GM21423 (cell line): ENCODE data around the gene AFDN.
"Not testable (repeated sequence)": the region's sequence is repeated elsewhere in the genome, so short reads cannot be mapped to it uniquely, and the experiment has no call there.

Source experiments
- ATAC-seq: cut with Tn5 transposase; IDR thresholded peaks from one replicate; pipeline ENCODE4 v1.9.1; 2021; ENCODE audit warnings: mild to moderate bottlenecking, moderate library complexity; ENCODE audit not compliant: unreplicated experiment

AFDN gene

DNA sequence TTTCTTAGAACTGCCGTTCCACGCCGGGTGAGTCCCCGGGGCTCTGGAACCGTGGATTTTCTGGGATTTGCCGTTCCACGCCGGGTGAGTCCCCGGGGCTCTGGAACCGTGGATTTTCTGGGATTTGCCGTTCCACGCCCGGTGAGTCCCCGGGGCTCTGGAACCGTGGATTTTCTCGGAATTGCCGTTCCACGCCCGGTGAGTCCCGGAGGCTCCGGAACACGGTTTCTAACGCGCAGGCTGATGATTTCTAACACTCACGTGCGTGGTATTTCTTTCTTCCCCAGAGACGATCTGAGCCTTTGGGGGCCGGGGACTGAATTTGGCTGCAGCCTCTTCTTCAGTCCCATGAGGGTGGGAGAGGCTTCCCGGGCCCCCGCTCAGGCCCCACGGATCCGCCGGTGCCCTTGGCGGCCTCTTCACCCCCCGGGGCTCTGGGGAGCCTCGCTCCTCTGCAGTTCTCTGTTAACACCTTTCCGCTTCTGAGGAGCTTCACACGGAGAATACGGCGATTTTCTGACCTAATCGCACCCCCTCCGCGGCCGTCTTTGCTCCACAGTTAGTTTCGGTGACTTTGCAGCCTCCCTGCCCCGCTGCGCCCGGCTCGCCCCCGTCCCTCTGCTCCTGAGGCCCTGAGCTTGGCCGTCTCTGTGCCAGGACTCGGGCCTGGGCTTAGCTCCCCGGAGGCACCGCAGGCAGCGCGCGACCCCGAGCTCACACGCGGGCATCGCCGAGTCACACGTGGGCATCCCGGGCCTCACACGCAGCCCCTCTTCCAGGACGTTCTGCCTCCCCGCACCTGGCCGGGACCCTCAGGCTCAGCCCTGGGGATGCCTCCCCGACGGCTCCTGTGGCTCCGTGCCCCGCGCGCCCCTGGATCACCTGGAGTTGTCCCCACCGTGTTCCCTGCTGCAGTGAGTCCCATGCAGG is 163.6 kb downstream of the AFDN start:
- ATAC-seq = no peak

DNA sequence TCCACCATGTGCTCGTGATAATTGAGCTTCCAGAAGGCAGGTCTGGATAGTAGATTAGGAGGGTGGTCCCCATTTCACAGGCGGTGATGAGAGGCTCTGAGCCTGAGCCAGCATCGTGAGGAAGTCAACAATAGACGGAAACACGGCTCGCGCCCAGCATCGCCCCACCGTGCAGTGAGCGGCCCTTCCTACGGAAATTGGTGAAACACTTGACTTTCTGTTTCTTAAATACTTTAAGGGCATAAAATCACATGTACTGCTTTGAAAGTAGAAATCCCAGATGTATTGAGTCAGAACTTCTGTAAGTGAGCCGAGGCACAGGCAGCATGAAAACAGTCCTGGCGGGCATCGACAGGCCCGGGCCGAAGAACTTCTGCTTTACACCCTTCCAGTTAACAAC is 166.5 kb downstream of the AFDN start:
- ATAC-seq = no peak

DNA sequence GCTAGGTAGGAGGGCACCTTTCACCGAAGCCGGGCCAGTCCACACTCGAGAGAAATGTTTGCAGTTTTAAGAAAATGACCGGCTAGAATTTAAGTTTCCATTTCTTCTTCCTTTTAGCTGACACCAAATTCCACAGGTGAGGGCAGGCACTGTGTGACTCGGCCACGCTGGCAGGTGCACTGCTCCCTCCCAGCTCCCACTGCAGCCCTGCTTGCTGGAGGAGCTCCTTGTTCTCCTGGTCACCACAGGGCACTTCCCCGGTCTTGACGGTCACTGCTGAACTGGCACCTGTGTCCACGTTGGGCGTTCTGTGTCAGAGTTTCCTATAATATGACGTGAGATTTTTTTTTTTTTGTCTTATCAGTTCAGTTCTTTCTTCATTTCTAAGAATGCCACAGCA is 167.1 kb downstream of the AFDN start:
- ATAC-seq = no peak

DNA sequence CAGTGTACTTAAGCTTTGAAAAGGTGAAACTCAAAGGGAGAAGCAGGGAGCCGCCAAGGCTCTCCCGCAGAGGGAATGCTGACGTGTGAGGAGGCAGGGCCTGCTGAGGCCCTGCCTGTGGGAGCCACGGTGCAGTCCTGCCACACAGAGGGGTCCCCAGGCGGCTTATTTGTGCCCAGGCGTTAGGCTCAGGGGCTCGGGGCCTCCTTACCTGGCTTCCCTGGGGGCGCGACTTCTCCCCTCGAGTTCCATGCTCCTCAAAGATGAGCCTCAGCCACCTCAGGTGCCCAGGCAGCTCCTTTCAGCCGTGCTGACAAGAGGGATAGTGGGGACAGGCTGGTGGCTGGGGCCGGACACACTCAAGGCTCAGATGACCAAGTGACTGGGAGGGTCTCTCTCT is 168.6 kb downstream of the AFDN start:
- no peak for ATAC-seq

DNA sequence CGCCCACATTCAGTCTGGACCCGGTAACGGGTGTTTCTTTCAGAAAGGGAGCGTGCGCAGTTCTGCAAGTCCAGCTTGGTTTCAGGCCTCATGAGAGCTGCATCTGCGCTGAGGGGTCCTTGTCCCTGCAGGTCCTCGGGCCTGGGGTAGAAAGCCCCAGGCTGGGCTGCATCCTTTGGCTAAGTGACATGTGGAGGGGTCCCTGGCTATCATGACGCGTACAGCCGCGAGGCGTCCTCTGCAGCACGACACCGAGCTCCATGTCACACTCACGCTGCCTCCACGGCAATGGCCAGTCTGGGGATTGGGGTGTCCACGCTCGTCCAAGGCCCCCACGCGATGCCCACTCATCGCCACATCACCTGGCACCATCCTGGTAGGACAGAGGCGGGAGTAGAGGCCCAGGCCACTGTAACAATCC is 169.0 kb downstream of the AFDN start:
- ATAC-seq = no peak

DNA sequence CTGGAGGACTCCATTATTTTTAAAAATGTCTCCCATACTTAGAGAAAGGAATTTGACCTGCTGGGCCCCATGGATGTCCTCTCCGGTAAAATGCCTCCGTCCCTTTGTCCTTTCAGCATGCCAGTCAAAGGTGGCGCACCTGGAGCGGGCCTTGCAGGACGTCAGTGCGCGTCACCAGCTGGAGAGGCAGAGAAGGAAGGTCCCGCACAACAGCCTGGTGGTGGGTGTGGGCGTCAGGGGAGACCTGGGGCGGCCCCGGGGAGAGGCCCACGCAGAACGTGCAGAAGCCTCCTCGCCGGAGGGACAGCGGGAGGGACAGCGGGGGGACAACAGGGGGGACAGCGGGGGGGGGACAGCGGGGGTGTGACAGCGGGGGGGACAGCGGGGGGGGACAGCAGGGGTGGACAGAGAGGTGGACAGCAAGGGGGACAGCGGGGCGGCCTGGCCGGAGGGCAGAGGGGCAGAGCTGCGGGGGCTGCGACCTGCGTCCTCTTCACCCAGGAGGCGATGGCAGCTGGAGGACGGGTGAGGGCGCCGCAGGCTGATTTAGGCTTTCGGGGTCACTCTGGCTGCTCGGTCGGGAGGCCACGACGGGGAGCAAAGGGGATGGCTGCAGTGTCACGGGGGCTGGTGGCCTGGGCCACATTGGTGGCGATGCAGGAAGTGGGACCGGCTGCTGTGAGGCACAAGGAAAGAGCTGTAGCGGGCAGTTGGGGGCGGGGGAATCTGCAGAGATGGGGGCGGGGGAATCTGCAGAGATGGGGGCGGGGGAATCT is 169.9 kb downstream of the AFDN start:
- ATAC-seq = no peak

DNA sequence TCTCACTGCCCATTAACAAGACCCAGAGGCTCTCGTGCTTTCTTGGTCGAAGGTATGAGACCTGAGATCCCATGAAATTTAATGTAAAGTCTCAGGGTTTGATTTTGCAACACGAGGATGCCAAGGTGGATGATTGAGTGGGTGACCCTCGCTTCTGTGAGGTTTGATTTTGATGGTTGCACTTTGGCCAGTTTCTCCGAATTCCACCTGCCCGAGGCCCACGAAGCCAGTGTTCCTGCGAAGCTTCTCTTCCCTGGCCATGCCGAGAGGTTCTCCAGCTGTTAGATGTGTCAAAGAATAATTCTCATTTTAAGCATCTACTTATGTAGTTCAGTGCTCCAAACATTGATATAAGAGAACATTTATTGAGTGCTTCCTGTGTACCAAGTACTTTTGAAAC is 170.9 kb downstream of the AFDN start, which contains the start of gene KIF25:
TSS of gene KIF25 (plus strand) at position 30 of the 400 bp plus-strand sequence. CDS start 31,915 bp downstream, outside the sequence.
- no peak for ATAC-seq

DNA sequence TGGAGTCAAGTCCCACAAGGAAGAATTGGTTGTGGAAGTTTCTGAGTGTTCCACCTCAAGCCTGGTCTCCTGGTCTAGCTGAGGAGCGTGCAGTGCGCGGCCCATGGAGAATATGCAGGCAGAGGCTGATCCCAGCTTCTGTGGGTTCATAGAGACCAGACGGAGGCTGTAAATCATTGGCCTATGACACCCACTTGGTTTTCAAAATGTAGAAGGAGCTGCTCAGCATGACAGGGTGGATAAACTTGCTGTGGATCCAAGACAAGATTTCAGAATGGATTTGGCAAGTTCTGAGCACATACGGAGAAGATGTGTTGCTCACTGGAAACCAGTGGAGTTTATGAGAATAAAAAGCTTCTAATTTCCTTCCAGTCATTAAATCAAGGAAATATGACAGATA is 171.5 kb downstream of the AFDN start:
- no peak for ATAC-seq

DNA sequence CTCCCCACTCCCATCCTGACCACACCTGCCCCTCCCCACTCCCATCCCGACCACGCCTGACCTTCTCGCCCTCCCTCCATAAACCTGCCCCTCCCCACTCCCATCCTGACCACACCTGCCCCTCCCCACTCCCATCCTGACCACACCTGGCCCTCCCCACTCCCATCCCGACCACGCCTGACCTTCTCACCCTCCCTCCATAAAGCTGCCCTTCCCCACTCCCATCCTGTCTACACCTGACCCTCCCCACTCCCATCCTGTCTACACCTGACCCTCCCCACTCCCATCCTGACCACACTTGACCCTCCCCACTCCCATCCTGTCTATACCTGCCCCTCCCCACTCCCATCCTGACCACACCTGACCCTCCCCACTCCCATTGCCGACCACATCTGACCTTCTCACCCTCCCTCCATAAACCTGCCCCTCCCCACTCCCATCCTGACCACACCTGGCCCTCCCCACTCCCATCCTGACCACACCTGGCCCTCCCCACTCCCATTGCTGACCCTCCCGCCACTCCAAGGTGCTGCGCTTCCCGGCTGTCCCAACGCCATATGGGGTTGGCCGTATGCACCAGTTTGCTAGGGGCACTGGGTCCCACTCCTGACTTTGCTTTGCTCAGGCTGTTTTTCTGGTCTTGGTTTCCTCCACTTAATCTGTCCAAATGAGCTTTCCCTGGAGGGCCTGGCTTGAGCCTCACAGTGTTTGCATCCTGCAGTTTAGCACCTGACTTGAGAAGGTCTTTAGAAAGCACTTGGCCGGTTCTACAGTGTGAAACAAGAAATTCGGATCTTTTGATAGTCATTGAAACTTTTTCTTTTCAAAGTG is 173.7 kb downstream of the AFDN start:
- no peak for ATAC-seq

DNA sequence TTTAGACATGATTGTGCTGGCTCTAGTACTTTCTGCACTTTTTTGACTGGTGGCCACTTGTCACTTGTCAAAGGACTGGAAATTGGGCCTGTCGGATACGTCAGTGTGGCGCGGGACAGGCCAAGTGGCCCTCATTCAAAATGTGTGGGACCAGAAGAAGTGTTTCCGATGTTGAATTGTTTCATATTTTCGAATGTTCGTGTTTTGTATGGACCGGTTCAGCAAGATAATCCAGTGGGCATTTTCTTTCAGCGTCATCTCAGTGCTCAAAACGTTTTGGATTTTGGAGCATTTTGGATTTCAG is 174.3 kb downstream of the AFDN start:
- no peak for ATAC-seq

DNA sequence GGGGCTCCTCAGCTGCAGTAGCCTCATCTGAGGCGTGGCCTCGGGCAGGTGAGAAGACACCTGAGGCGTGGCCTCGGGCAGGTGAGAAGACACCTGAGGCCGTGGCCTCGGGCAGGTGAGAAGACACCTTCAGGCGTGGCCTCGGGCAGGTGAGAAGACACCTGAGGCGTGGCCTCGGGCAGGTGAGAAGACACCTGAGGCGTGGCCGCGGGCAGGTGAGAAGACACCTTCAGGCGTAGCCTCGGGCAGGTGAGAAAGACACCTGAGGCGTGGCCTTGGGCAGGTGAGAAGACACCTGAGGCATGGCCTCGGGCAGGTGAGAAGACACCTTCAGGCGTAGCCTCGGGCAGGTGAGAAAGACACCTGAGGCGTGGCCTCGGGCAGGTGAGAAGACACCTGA is 174.8 kb downstream of the AFDN start:
- ATAC-seq = not testable (repeated sequence)

DNA sequence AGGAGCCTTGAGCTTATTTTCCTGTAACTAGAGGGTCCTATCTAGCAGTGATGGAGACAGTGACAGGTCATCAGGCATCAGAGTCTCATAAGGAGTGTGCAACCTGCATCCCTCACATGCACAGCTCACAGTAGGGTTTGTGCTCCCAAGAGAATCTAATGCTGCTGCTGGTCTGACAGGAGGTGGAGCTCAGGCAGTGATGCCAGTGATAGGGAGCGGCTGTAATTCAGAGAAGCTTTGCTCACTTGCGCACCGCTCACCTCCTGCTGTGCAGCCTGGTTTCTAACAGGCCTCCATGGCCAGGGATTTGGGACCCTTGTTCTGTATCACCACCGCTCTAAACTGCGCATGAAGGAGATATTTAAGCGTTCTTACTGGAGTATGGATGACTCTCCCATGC is 176.1 kb downstream of the AFDN start:
- no peak for ATAC-seq

DNA sequence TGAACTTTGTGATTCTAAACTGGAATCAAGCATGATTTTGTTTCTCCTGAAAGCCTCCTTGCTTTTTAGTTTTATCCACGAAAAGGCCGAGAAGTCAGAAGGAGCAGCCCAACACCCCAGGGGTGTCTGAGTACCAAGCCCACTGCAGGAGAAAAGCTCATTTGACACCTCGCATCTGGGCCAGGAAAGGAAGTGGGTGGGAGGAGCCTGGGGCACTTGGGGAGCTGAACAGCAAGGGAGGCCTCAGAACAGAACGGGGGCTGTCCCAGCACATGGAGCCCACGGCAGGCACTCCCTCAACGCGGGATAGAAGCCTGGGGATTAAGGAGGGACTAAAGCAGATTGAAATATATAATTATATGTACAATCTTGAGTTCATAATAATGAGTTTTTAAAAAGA is 177.3 kb downstream of the AFDN start:
- no peak for ATAC-seq

DNA sequence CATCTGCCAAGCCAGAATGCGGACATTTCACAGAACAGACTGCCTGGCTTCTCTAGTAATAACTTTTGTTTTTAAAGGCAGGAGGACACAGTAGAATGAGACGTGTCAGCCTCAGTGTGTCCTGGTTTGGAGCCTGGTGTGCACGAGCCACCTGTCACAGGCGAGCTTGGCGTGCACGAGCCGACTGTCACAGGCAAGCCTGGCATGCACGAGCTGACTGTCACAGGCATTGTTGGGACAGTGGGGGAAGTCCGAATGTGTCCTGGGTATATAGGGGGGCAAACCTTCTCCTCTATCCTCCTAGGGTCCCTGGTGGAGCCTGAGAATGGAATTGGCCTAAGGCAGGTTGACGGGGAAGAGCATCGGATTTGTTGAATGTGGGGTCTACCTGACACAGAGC is 178.2 kb downstream of the AFDN start:
- ATAC-seq = no peak

DNA sequence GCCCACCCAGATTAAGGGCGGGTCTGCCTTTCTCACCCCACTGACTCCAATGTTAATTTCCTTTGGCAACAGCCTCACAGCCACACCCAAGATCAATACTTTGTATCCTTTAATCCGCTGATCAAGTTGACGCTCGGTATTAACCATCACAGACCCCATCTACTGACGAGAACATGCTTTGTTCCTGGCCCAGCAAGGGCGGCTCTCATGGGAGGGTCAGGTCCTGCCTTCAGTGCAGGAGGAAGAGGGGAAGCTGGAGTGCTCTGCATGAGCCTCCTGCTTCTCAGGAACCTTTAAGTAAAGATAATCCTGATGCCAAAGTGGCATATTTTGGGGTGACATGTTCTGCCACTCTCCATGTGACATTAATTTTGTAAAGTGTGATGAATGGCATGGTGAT is 179.1 kb downstream of the AFDN start:
- no peak for ATAC-seq

DNA sequence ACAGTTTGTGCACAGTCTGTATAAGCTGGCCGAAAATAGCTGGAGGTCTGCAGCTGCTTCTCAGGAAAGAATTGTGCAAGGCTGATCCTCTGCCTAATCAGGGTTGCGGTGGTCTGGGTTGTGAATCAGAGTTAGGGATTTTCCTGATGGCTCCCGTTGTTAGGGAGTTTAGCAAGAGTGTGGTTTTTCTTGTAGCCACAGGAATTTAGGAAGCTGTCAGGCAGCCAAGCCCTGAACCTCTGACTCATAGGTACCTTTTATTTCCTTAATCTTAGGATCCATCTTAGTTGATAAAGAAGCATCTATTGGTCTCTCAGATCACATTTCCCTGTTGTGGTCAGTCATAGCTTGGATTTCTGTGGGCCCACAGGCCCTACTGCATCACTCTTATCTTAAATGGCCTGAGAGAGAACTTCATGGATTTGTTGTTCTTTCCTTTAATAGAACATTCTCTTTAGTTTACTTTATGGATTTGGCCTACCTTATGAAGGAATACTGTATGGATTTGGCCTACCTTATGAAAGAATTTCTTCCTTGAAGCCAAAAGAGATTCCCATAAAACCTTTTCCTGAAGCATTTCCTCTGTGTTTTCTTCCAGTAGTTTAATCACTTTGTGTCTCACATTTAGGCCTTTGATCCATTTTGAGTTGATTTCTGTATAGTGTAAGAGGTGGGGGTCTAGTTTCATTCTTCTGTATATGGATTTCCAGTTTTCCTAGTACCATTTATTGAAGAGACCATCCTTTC is 181.1 kb downstream of the AFDN start:
- no peak for ATAC-seq

DNA sequence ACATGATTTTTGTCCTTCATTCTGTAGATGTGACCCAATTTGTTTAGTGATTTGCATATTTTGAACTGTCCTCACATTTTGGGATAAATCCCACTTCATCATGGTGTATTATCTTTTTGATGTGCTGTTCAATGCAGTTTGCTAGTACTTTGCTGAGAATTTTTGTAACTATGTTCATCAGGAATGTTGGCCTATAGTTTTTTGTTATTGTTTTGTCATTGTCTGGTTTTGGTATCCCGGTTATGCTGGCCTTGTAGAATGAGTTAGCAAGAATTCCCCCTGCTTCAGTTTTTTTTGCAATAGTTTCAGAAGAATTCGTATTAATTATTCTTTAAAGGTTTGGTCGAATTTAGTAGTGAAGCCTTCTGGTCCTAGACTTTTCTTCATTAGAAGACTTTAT is 182.6 kb downstream of the AFDN start:
- no peak for ATAC-seq

DNA sequence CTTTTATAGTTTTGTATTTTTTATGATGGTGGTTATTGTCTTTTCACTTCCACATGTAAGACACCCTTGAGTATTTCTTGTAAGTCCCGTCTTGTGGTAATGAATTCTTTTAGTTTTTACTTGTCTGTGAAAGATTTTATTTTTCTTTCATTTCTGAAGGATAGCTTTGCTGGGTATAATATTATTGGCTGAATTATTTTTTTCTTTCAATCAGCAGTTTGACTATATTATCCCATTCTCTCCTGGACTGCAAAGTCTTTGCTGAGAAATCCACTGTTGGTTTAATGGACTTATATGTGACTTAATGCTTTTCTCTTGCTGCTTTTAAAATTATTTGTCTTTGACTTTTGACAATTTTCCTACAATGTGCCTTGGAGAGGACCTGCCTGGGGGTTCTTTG is 184.6 kb downstream of the AFDN start:
- ATAC-seq = no peak

DNA sequence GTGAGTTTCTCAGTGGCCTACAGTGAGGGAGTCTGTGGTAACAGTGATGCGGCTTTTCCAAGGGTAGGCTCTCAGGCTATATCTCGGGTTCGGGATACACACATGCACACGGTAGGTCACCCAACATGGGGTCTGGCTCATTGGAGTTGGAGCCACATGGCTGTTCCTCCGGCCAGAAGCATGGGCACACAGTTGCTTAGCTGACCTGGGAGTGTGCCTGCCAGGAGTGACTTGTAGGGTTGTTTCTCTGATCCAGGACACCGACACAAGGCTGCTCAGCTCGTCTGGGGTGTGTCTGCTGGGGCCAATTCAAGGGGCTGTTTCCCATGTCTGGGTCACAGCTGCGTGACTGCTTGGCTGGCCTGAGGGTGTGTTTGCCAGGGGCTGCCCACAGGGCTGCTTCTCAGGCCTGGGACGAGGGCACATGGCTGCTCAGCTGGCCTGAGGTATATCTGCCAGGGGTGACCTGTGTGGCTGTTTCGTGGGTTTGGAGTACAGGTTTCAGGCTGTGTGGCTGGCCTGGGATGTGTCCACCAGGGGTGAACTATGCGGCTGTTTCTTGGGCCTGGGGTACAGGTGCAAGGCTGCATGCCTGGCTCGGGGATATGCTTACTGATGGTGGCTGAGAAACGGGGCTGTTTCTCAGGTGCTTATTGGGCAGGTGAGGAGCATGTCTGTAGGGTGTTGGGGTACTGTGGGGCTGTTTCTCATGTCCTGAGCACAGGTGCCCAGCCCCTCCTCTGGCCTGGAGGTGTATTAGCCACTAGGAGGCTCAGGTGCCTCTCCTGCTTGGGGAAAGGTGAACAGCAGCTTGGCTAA is 185.9 kb downstream of the AFDN start:
- no peak for ATAC-seq
